NCI-H748 (cell line): ENCODE measurements around the gene KIF27.
"Not testable (repeated sequence)": the region's sequence is repeated elsewhere in the genome, so short reads cannot be mapped to it uniquely, and the experiment has no call there.

Source experiments
- DNase-seq: peaks from one replicate; lab custom pipeline; 2025; ENCODE audit not compliant: unreplicated experiment; lab: John Stamatoyannopoulos, UW

Gene KIF27

GRCh38 chr9:83920927-83921707, at the start of gene KIF27:
Gene KIF27, minus strand, starts transcription at chr9:83921432. Its CDS starts 5,841 bp downstream, at chr9:83915591.
- DNase-seq = peak; percentile 98

- no peak for DNase-seq
These were observed 48.4 kb upstream of the KIF27 start for GRCh38 chr9:83969602-83970001.

GRCh38 chr9:83967073-83967472, 45.8 kb upstream of the KIF27 start:
- no peak for DNase-seq

- DNase-seq = no peak
These were observed 45.0 kb upstream of the KIF27 start for GRCh38 chr9:83966209-83966582.

- DNase-seq = peak; percentile 38
These were observed 44.3 kb upstream of the KIF27 start for GRCh38 chr9:83965350-83966208.

- peak; percentile 17 for DNase-seq
These were observed 43.7 kb upstream of the KIF27 start for GRCh38 chr9:83964973-83965349.

GRCh38 chr9:83962165-83962564, 40.9 kb upstream of the KIF27 start:
- no peak for DNase-seq

- no peak for DNase-seq
These were observed 39.8 kb upstream of the KIF27 start for GRCh38 chr9:83960991-83961390.

- DNase-seq = no peak
These were observed 37.8 kb upstream of the KIF27 start for GRCh38 chr9:83959061-83959460.

- DNase-seq = peak; percentile 55
These were observed 35.9 kb upstream of the KIF27 start for GRCh38 chr9:83957248-83957513.

GRCh38 chr9:83956436-83957247, 35.4 kb upstream of the KIF27 start:
- peak; percentile 86 for DNase-seq

- peak; percentile 49 for DNase-seq
These were observed 34.8 kb upstream of the KIF27 start for GRCh38 chr9:83956086-83956435.

GRCh38 chr9:83948096-83948495, 26.9 kb upstream of the KIF27 start:
- DNase-seq = not testable (repeated sequence)

- DNase-seq = no peak
These were observed 19.5 kb upstream of the KIF27 start for GRCh38 chr9:83940590-83941303.

- DNase-seq = peak; percentile 75
These were observed 16.7 kb upstream of the KIF27 start for GRCh38 chr9:83937861-83938455.

- DNase-seq = no peak
These were observed 15.3 kb upstream of the KIF27 start for GRCh38 chr9:83936523-83936922.

GRCh38 chr9:83935276-83935935, 14.2 kb upstream of the KIF27 start:
- no peak for DNase-seq

GRCh38 chr9:83934569-83935275, 13.5 kb upstream of the KIF27 start:
- no peak for DNase-seq

GRCh38 chr9:83933790-83934189, 12.6 kb upstream of the KIF27 start:
- no peak for DNase-seq

GRCh38 chr9:83932851-83933250, 11.6 kb upstream of the KIF27 start:
- no peak for DNase-seq
